K562 (cell line): Measurements from ENCODE around the gene NRXN2. TPM values are rescaled to one million over a fixed set of nuclear protein-coding genes. Genes with fewer than 3 reads are reported as not detected.

Experiments used
- ATAC-seq: fragments of 200-7000 bp; cut with Tn5 transposase; 3 replicates; pipeline ENCODE4 v1.9.1; 2020; ENCODE audit warnings: moderate library complexity
- BruUV-seq: library from RNA; stranded (reverse); fragments of 400-500 nt; replicated peaks from 2 replicates; lab custom pipeline; 2021; lab: Mats Ljungman, UMichigan
- CTCF ChIA-PET: fragments of 300-600 bp; formaldehyde crosslinking; extraction: SDS; loops from one replicate; lab custom pipeline; 2021; ENCODE audit warnings: low intra/inter-chr PET ratio; lab: Yijun Ruan, JAX
- POLR2A ChIA-PET: fragments of 300-600, 350-650 bp; sonication (Branson Sonifier 250); formaldehyde crosslinking; extraction: SDS; loops from one replicate; lab custom pipeline; 2021; ENCODE audit warnings: antibody characterized with exemption, inconsistent platforms; lab: Yijun Ruan, JAX
- DNase-seq, 4 experiments: peaks; one replicate each; pipeline versions ENCODE4 v3.0.0 to v3.0.0-alpha.2; 2011 to 2018; ENCODE audit warnings: low spot score in 3 of 4, mixed read lengths in 3 of 4; ENCODE audit errors: extremely low read depth in 1 of 4
- FAIRE-seq: peaks from 2 replicates; lab custom pipeline; 2011; peaks lifted over from hg19 to GRCh38; lab: Jason Lieb, UNC
- H2AFZ ChIP-seq: 2 replicates; pipeline ENCODE4 v1.6.0; 2011; ENCODE audit warnings: low read depth, low read length, control low read depth, inconsistent platforms
- H3K27ac ChIP-seq: fragments of 200-600 bp; 3 replicates; pipeline ENCODE4 v1.8.0; 2011; ENCODE audit warnings: low read depth, mild to moderate bottlenecking, control low read depth, inconsistent platforms, low read length, moderate library complexity, mixed read lengths; ENCODE audit errors: extremely low read depth
- H3K27me3 ChIP-seq, 2 experiments: fragments of 300-600 bp in 1 of 2; 2 replicates in 1 of 2; 3 replicates in 1 of 2; pipeline versions ENCODE4 v1.6.0 to v1.8.0; 2011; ENCODE audit warnings: inconsistent platforms in 2 of 2, low read length in 2 of 2, mild to moderate bottlenecking in 1 of 2, mixed read lengths in 1 of 2, moderate library complexity in 1 of 2; ENCODE audit not compliant: control insufficient read depth in 2 of 2, insufficient read depth in 2 of 2
- H3K36me3 ChIP-seq: fragments of 300-600 bp; 3 replicates; pipeline ENCODE4 v1.8.0; 2011; ENCODE audit warnings: mild to moderate bottlenecking, low read length, inconsistent platforms; ENCODE audit not compliant: control insufficient read depth, insufficient read depth
- H3K4me1 ChIP-seq, 2 experiments: fragments of 200-600 bp in 1 of 2; replicated peaks in 1 of 2; 2 replicates in 1 of 2; 3 replicates in 1 of 2; pipeline versions ENCODE4 v1.5.1 to v1.8.0; 2011; ENCODE audit warnings: inconsistent platforms in 2 of 2, low read length in 2 of 2, mild to moderate bottlenecking in 1 of 2, mixed read lengths in 1 of 2, moderate library complexity in 1 of 2; ENCODE audit not compliant: control insufficient read depth in 2 of 2, insufficient read depth in 2 of 2
- H3K4me2 ChIP-seq: 2 replicates; pipeline ENCODE4 v1.6.1; 2011; ENCODE audit warnings: low read length, control low read depth, inconsistent platforms, mixed read lengths; ENCODE audit not compliant: insufficient read depth
- H3K4me3 ChIP-seq: fragments of 200-600 bp; sonication (generic), shearing (Covaris generic); 2 replicates; pipeline ENCODE4 v1.5.1; 2016; ENCODE audit warnings: control low read depth, inconsistent platforms
- H3K79me2 ChIP-seq: fragments of 200-600 bp; 3 replicates; pipeline ENCODE4 v1.8.0; 2011; ENCODE audit warnings: low read length, inconsistent platforms; ENCODE audit not compliant: control insufficient read depth, insufficient read depth
- H3K9ac ChIP-seq, 2 experiments: 2 replicates each; pipeline versions ENCODE4 v1.6.0 to v1.6.1; 2011; ENCODE audit warnings: low read depth in 2 of 2, low read length in 2 of 2, control low read depth in 1 of 2, inconsistent platforms in 1 of 2, mild to moderate bottlenecking in 1 of 2, mixed read lengths in 1 of 2; ENCODE audit not compliant: insufficient read depth in 1 of 2
- H3K9me1 ChIP-seq: one replicate; pipeline ENCODE4 v1.6.0; 2011; ENCODE audit warnings: inconsistent platforms, mild to moderate bottlenecking, low read length, moderate library complexity; ENCODE audit not compliant: control insufficient read depth, insufficient read depth
- H3K9me3 ChIP-seq: replicated peaks from 2 replicates; pipeline ENCODE4 v1.5.1; 2011; ENCODE audit warnings: low read depth, low read length, inconsistent platforms; ENCODE audit not compliant: control insufficient read depth, insufficient read depth
- H4K20me1 ChIP-seq: replicated peaks from 2 replicates; pipeline ENCODE4 v1.6.1; 2011; ENCODE audit warnings: low read length, inconsistent platforms, mixed read lengths; ENCODE audit not compliant: control insufficient read depth, insufficient read depth
- ARID2 ChIP-seq: fragments of 450-650 bp; IDR thresholded peaks from 2 replicates; pipeline ENCODE4 v1.6.1; 2017; ENCODE audit warnings: antibody characterized with exemption, mild to moderate bottlenecking
- BCOR ChIP-seq: fragments of 450-650 bp; IDR thresholded peaks from 2 replicates; pipeline ENCODE4 v1.6.1; 2016
- BHLHE40 ChIP-seq: IDR thresholded peaks from 2 replicates; pipeline ENCODE4 v1.6.1; 2011; ENCODE audit warnings: low read length, improper control_type of control experiment
- CTBP1 ChIP-seq: fragments of 450-650 bp; IDR thresholded peaks from 2 replicates; pipeline ENCODE4 v1.6.1; 2016; ENCODE audit warnings: borderline replicate concordance
- ESRRA ChIP-seq: fragments of 450-650 bp; IDR thresholded peaks from 2 replicates; pipeline ENCODE4 v1.6.1; 2014; ENCODE audit warnings: low read depth, mild to moderate bottlenecking, moderate library complexity, borderline replicate concordance
- ESRRB ChIP-seq: fragments of 250-450 bp; sonication (Bioruptor Pico); IDR thresholded peaks from 2 replicates; pipeline ENCODE4 v1.5.0; 2020; ENCODE audit warnings: mild to moderate bottlenecking, moderate library complexity, borderline replicate concordance
- FOXJ3 ChIP-seq: sonication (generic); formaldehyde crosslinking; IDR thresholded peaks from 2 replicates; pipeline ENCODE4 v1.4.0; 2020; ENCODE audit warnings: mild to moderate bottlenecking, missing genetic modification reagents
- MAFK ChIP-seq: IDR thresholded peaks from 2 replicates; pipeline ENCODE4 v1.6.1; 2011; ENCODE audit warnings: low read length, improper control_type of control experiment
- MXI1 ChIP-seq: IDR thresholded peaks from 2 replicates; pipeline ENCODE4 v1.6.1; 2011; ENCODE audit warnings: low read depth, mild to moderate bottlenecking, improper control_type of control experiment, low read length
- PHTF2 ChIP-seq: fragments of 250-450 bp; sonication (Bioruptor Pico); IDR thresholded peaks from 2 replicates; pipeline ENCODE4 v1.5.0; 2021; ENCODE audit warnings: mild to moderate bottlenecking
- RBM22 ChIP-seq: fragments of 200-400 bp; formaldehyde crosslinking; IDR thresholded peaks from 2 replicates; pipeline ENCODE4 v1.6.1; 2018; ENCODE audit warnings: low read length, low read depth; ENCODE audit not compliant: poor library complexity, severe bottlenecking
- SIN3A ChIP-seq, 2 experiments: fragments of 150-350 bp in 1 of 2; IDR thresholded peaks; 2 replicates each; pipeline ENCODE4 v1.6.1; 2011 to 2016; ENCODE audit warnings: borderline replicate concordance in 2 of 2, low read depth in 2 of 2, low read length in 2 of 2, mild to moderate bottlenecking in 2 of 2, moderate library complexity in 2 of 2; ENCODE audit not compliant: control insufficient read depth in 1 of 2
- SMARCB1 ChIP-seq: IDR thresholded peaks from 2 replicates; pipeline ENCODE4 v1.6.1; 2011; ENCODE audit warnings: improper control_type of control experiment, low read depth; ENCODE audit not compliant: insufficient read length
- ZFX ChIP-seq: sonication (generic); formaldehyde crosslinking; IDR thresholded peaks from 2 replicates; pipeline ENCODE4 v1.8.0; 2022; ENCODE audit warnings: mild to moderate bottlenecking, missing genetic modification reagents, moderate library complexity
- ZNF217 ChIP-seq: sonication (generic); formaldehyde crosslinking; IDR thresholded peaks from 2 replicates; pipeline ENCODE4 v1.8.0; 2022; ENCODE audit warnings: mild to moderate bottlenecking, missing genetic modification reagents
- ZNF699 ChIP-seq: fragments of 250-450 bp; sonication (Bioruptor Pico); IDR thresholded peaks from 2 replicates; pipeline ENCODE4 v1.8.0; 2021; ENCODE audit warnings: mild to moderate bottlenecking, moderate library complexity; ENCODE audit not compliant: insufficient replicate concordance
- whole genome bisulfite sequencing: fragments of 100-300 bp; shearing (Covaris generic); methylation state at CpG from one replicate; pipeline ENCODE4 v1.1.6; 2016; ENCODE audit warnings: low coverage, mixed read lengths; ENCODE audit not compliant: insufficient coverage; ENCODE audit errors: missing lambda C conversion rate; 5-methylcytosine and 5-hydroxymethylcytosine counted together
- in situ Hi-C: fragments of 300-500 bp; cut with MboI; formaldehyde crosslinking; loops from 4 replicates; pipeline ENCODE4 v1.15.0; 2018; ENCODE audit warnings: inconsistent platforms, mixed read lengths
- intact Hi-C: fragments of 100-400 bp; cut with micrococcal nuclease; formaldehyde crosslinking; loops from 2 replicates; pipeline ENCODE4 v1.14.2; 2022
- polyA plus RNA-seq, 8 experiments: library from polyadenylated mRNA; depleted of rRNA in 4 of 8; stranded (reverse) in 5 of 8; unstranded in 3 of 8; fragments of >200 nt; fragmentation: Nextera tagmentation in 2 of 8; fragmentation: Illumina TruSeq in 1 of 8; extraction: Ambion mirVana in 2 of 8; extraction: Trizol in 1 of 8; gene quantifications; 2 replicates each; pipeline versions ENCODE4 v1.2.1 to v1.2.3, GENCODE V29; 2011 to 2014; ENCODE audit warnings: inconsistent platforms in 1 of 8, missing spikeins in 1 of 8
- total RNA-seq, 7 experiments: library from RNA; depleted of rRNA in 6 of 7; stranded (reverse); fragments of >200 nt in 6 of 7; fragmentation: Illumina TruSeq in 2 of 7; extraction: Trizol in 2 of 7; gene quantifications; 2 replicates each; pipeline versions ENCODE4 v1.2.1 to v1.2.3, GENCODE V29; 2011 to 2021; ENCODE audit warnings: low replicate concordance in 1 of 7
- TF ChIP-seq, protein P1 (sequence below): sonication (generic); IDR thresholded peaks from 2 replicates; pipeline ENCODE4 v1.6.1; 2016
- TF ChIP-seq, protein P2 (sequence below), 2 experiments: IDR thresholded peaks in 1 of 2; conservative IDR thresholded peaks in 1 of 2; 2 replicates each; pipeline ENCODE4 v1.6.1; 2016; ENCODE audit warnings: low read depth in 2 of 2, mild to moderate bottlenecking in 1 of 2, missing compliant biosample characterization in 1 of 2, missing genetic modification characterization in 1 of 2, moderate library complexity in 1 of 2

NRXN2 gene
- total and polyA plus RNA-seq, 9 of the 15 experiments (the other 6 are each of a cell fraction or from before 2014, with no cell fraction given) = 0.07 to 0.47 (median 0.15) TPM; not detected in 4

GRCh38 chr11:64593156-64594105 lies 129.6 kb downstream of the NRXN2 start:
- Histone ChIP-seq H4K20me1 (0 out of 2 replicates have a peak, but pooled peaks cover 5% of the 10 kb centered on the region), H2AFZ (no peak overlapping the region), H3K9ac (no peak overlapping the region), H3K27me3 (peaks cover 13 to 59% of the 10 kb centered on the region in 2 experiments; a peak in 3 of 5 replicates), H3K36me3 (no peaks in the 10 kb centered on the region), H3K4me2 (no peak overlapping the region), H3K4me3 (no peak overlapping the region), H3K9me3 (no peaks in the 10 kb centered on the region; the same call in 1 of the 2 replicates), H3K9me1 (no peaks in the 10 kb centered on the region), H3K27ac (no peak overlapping the region), H3K79me2 (no peaks in the 10 kb centered on the region), H3K4me1 (peaks cover 0 to 12% of the 10 kb centered on the region in 2 experiments; a peak in 1 of 5 replicates)
- in situ Hi-C loops (no loop called here), intact Hi-C loops (no loop called here)
- CTCF ChIA-PET = no interaction called here
- no peak for FAIRE-seq
- BruUV-seq = no TSS peak
- WGBS = 3% methylated on average over 30 of the region's 32 CpGs
- ATAC-seq = no peak
- POLR2A ChIA-PET = interaction anchor here (0.6 kb wide), 1 partner anchor 43 kb away, joined by 3 read pairs; no protein-coding TSS in a partner anchor
- DNase-seq = no peak
- TF ChIP-seq, protein P1, sequence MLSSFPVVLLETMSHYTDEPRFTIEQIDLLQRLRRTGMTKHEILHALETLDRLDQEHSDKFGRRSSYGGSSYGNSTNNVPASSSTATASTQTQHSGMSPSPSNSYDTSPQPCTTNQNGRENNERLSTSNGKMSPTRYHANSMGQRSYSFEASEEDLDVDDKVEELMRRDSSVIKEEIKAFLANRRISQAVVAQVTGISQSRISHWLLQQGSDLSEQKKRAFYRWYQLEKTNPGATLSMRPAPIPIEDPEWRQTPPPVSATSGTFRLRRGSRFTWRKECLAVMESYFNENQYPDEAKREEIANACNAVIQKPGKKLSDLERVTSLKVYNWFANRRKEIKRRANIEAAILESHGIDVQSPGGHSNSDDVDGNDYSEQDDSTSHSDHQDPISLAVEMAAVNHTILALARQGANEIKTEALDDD = no peak
- TF ChIP-seq MXI1 = no peak
- no peak for TF ChIP-seq BCOR
- TF ChIP-seq ESRRA = no peak
- TF ChIP-seq ARID2 = no peak
- no peak for TF ChIP-seq BHLHE40
- TF ChIP-seq ZNF217 (CRISPR knock-in tag) = no peak
- no peak for TF ChIP-seq ESRRB (CRISPR knock-in tag)
- TF ChIP-seq ZFX (CRISPR knock-in tag) = no peak
- no peak for TF ChIP-seq MAFK
- TF ChIP-seq RBM22 = no peak
- TF ChIP-seq, protein P2, sequence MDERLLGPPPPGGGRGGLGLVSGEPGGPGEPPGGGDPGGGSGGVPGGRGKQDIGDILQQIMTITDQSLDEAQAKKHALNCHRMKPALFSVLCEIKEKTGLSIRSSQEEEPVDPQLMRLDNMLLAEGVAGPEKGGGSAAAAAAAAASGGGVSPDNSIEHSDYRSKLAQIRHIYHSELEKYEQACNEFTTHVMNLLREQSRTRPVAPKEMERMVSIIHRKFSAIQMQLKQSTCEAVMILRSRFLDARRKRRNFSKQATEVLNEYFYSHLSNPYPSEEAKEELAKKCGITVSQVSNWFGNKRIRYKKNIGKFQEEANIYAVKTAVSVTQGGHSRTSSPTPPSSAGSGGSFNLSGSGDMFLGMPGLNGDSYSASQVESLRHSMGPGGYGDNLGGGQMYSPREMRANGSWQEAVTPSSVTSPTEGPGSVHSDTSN (CRISPR knock-in tag; IDR thresholded peaks at IDR 0.05; ENCODE audit: low read depth) = no peak
- TF ChIP-seq, protein P2 (tag; conservative IDR thresholded peaks at IDR 0.05; ENCODE audit: low read depth) = no peak
- no peak for TF ChIP-seq SIN3A (IDR thresholded peaks at IDR 0.05; ENCODE audit: borderline replicate concordance in 2 of 2, control insufficient read depth in 1 of 2, low read depth in 2 of 2, low read length in 2 of 2)
- no peak for TF ChIP-seq SMARCB1
- no peak for TF ChIP-seq CTBP1
- TF ChIP-seq FOXJ3 (CRISPR knock-in tag) = no peak
- TF ChIP-seq ZNF699 = no peak
- TF ChIP-seq PHTF2 = no peak
